Loucy (cell line): Measurements from ENCODE around the gene P2RX7.

ENCODE experiments used
- H2AFZ ChIP-seq: fragments of 200-600 bp; sonication (generic); 2 replicates; pipeline ENCODE4 v1.6.0; 2016; ENCODE audit warnings: antibody characterized with exemption, mild to moderate bottlenecking, low read length, moderate library complexity
- H3F3A ChIP-seq: fragments of 200-600 bp; 2 replicates; pipeline ENCODE4 v1.6.0; 2016; ENCODE audit warnings: antibody characterized with exemption, low read depth, mild to moderate bottlenecking
- H3K27me3 ChIP-seq: fragments of 200-600 bp; sonication (generic); 2 replicates; pipeline ENCODE4 v1.6.1; 2014; ENCODE audit warnings: low read length, mild to moderate bottlenecking; ENCODE audit not compliant: insufficient read depth, poor library complexity, severe bottlenecking
- H3K36me3 ChIP-seq: fragments of 200-600 bp; sonication (generic); 2 replicates; pipeline ENCODE4 v1.6.1; 2016; ENCODE audit warnings: low read length; ENCODE audit not compliant: insufficient read depth
- H3K4me1 ChIP-seq: fragments of 200-600 bp; sonication (generic); 2 replicates; pipeline ENCODE4 v1.5.1; 2014; ENCODE audit warnings: low read length, mild to moderate bottlenecking; ENCODE audit not compliant: insufficient read depth, poor library complexity, severe bottlenecking
- H3K4me2 ChIP-seq: fragments of 200-600 bp; sonication (generic); 2 replicates; pipeline ENCODE4 v1.6.0; 2014; ENCODE audit warnings: antibody characterized with exemption, low read length, low read depth, mild to moderate bottlenecking; ENCODE audit not compliant: poor library complexity, severe bottlenecking
- H3K4me3 ChIP-seq: fragments of 200-600 bp; sonication (generic); 2 replicates; pipeline ENCODE4 v1.5.1; 2014; ENCODE audit warnings: low read length, mild to moderate bottlenecking, mixed read lengths; ENCODE audit not compliant: poor library complexity, severe bottlenecking
- H3K79me2 ChIP-seq: fragments of 200-600 bp; sonication (generic); 2 replicates; pipeline ENCODE4 v1.6.1; 2014; ENCODE audit warnings: low read length; ENCODE audit not compliant: insufficient read depth
- H3K9ac ChIP-seq: fragments of 200-600 bp; sonication (generic); 2 replicates; pipeline ENCODE4 v1.6.0; 2014; ENCODE audit warnings: mild to moderate bottlenecking, low read depth, low read length, moderate library complexity; ENCODE audit not compliant: poor library complexity, severe bottlenecking
- H3K9me2 ChIP-seq: fragments of 200-600 bp; sonication (generic); replicated peaks from 2 replicates; pipeline ENCODE4 v1.6.1; 2016; ENCODE audit warnings: low read depth, low read length, mixed read lengths
- H3K9me3 ChIP-seq: fragments of 200-600 bp; sonication (generic); 2 replicates; pipeline ENCODE4 v1.6.1; 2014; ENCODE audit warnings: mild to moderate bottlenecking, antibody characterized with exemption, low read length, low read depth; ENCODE audit not compliant: insufficient read depth
- H4K20me1 ChIP-seq: fragments of 200-600 bp; sonication (generic); 2 replicates; pipeline ENCODE4 v1.6.0; 2014; ENCODE audit warnings: antibody characterized with exemption, low read length, mild to moderate bottlenecking; ENCODE audit not compliant: insufficient read depth, poor library complexity, severe bottlenecking
- EZH2phosphoT487 ChIP-seq: fragments of 200-600 bp; IDR thresholded peaks from 2 replicates; pipeline ENCODE4 v1.6.1; 2018; ENCODE audit warnings: antibody characterized with exemption, mild to moderate bottlenecking, moderate library complexity, borderline replicate concordance
- TF ChIP-seq, protein P1 (sequence below): fragments of 200-600 bp; sonication (generic); conservative IDR thresholded peaks from 2 replicates; pipeline ENCODE4 v1.5.1; 2014; ENCODE audit warnings: mild to moderate bottlenecking, antibody characterized with exemption, low read length

Gene P2RX7

DNA sequence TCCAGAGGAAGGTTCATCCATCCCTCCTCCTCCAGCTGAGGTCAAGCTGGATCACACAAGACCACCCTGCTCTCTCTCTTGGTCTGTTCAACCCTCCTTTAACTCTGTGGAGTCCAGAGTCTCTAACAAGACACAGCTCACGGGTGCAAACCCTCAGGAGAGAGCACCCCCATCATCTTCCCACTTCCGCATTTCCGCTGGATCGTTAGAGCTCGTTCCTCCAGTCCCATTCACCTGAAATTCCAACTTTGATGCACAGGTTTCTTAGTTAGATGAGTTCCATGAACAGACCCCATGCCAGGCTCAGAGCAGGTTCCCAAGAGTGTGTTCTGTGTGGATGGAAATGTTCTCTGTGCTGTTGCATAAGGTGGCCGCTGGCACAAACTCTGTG lies 44.5 kb upstream of the P2RX7 start:
- Histone ChIP-seq H3K27me3 (no peaks in the 10 kb centered on the region), H3K9ac (no peak overlapping the region), H3K4me1 (peaks cover 51% of the 10 kb centered on the region), H3K79me2 (no peaks in the 10 kb centered on the region), H3K4me2 (no peak overlapping the region), H3K9me2 (no peaks in the 10 kb centered on the region), H3K36me3 (no peaks in the 10 kb centered on the region), H3K4me3 (no peak overlapping the region), H4K20me1 (no peaks in the 10 kb centered on the region), H3K9me3 (no peaks in the 10 kb centered on the region), H3F3A (0 out of 2 replicates have a peak, but pooled peaks cover under 1% of the 10 kb centered on the region), H2AFZ (peak overlapping the region; percentile 34)
- TF ChIP-seq, protein P1, sequence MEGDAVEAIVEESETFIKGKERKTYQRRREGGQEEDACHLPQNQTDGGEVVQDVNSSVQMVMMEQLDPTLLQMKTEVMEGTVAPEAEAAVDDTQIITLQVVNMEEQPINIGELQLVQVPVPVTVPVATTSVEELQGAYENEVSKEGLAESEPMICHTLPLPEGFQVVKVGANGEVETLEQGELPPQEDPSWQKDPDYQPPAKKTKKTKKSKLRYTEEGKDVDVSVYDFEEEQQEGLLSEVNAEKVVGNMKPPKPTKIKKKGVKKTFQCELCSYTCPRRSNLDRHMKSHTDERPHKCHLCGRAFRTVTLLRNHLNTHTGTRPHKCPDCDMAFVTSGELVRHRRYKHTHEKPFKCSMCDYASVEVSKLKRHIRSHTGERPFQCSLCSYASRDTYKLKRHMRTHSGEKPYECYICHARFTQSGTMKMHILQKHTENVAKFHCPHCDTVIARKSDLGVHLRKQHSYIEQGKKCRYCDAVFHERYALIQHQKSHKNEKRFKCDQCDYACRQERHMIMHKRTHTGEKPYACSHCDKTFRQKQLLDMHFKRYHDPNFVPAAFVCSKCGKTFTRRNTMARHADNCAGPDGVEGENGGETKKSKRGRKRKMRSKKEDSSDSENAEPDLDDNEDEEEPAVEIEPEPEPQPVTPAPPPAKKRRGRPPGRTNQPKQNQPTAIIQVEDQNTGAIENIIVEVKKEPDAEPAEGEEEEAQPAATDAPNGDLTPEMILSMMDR = no peak
- no peak for TF ChIP-seq EZH2phosphoT487

DNA sequence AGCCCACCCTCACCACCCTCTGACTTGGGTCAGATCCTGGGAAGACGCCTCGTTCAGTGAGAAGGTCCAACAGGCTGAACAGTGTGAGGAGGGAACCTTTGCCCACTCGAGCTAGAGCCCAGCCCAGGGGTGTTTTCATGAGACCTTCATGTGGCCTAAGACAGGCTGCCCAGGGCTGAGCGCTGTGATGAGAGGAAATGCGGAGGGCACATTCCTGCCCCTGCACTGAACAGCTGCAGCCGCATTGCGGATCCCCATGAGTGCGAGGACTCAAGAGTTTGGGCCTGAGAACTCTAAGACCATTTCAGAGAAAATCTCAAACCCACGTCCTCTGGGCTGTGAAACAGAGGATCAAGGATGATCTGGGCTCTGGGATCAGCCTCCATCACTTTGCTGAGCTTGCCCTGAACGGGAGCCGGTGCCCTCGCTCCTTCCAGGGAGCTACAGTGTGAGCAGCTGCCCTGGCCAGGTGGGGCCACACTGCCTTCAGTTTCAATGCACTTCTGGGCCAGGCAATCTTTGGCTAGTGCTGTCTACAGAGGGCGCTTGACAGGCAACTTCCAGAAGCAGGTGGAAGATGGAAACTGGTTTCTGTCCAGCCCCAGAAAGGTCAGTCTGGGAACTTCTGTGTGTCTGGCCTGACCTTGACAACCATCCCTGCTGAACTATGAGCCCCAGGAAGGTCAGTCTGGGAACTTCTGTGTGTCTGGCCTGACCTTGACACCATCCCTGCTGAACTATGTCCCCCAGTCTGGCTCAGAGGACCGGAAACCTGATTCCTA lies 43.5 kb upstream of the P2RX7 start:
- Histone ChIP-seq H3K9ac (no peak overlapping the region), H3K79me2 (no peaks in the 10 kb centered on the region), H3K4me1 (peaks cover 54% of the 10 kb centered on the region), H3K4me2 (no peak overlapping the region), H4K20me1 (no peaks in the 10 kb centered on the region), H2AFZ (no peak overlapping the region), H3K9me3 (no peaks in the 10 kb centered on the region), H3K4me3 (no peak overlapping the region), H3F3A (peaks cover 7% of the 10 kb centered on the region; the same call in 1 of the 2 replicates), H3K27me3 (no peaks in the 10 kb centered on the region), H3K9me2 (no peaks in the 10 kb centered on the region), H3K36me3 (no peaks in the 10 kb centered on the region)
- TF ChIP-seq, protein P1 = peak; percentile 41
- no peak for TF ChIP-seq EZH2phosphoT487

DNA sequence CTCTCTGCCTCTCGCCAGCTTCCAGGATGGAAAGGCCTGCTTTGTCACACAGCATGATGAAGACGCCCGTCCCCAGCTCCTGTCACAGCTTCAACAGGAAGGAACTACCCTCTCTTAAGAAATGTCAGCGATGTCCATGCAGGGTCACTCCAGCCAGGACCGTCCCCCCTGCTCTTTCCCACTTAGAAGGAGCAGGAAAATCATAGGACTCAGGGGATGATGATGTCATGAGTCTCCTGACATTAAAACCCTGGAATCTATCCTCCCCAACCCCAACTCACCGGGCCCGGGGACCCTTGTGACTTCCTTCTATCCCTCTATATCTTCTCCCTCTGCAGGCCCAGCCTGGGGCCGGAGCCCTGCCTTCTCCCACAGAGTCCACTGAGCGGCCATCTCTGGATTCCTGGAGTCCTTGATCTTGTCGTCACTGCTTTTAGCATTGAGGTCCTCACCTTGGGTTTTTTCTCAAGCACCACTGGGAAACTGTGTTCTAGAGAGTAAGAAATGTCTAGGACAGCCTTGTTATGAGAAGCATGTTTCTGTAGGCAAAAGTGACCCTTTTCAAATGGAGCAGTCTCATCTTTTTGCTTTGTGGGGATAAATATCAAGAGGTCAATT lies 42.8 kb upstream of the P2RX7 start:
- peaks cover 7% of the 10 kb centered on the region; the same call in 1 of the 2 replicates for H3F3A ChIP-seq
- peaks cover 55% of the 10 kb centered on the region for H3K4me1 ChIP-seq
- H3K79me2 ChIP-seq = no peaks in the 10 kb centered on the region
- H3K27me3 ChIP-seq = no peaks in the 10 kb centered on the region
- H3K9ac ChIP-seq = no peak overlapping the region
- no peaks in the 10 kb centered on the region for H4K20me1 ChIP-seq
- no peak for TF ChIP-seq EZH2phosphoT487
- TF ChIP-seq, protein P1 = no peak
- no peaks in the 10 kb centered on the region for H3K36me3 ChIP-seq
- no peak overlapping the region for H3K4me3 ChIP-seq
- no peak overlapping the region for H2AFZ ChIP-seq
- no peaks in the 10 kb centered on the region for H3K9me2 ChIP-seq
- H3K4me2 ChIP-seq = no peak overlapping the region
- no peaks in the 10 kb centered on the region for H3K9me3 ChIP-seq
